ENCODE data around the gene TENT4A.

The TENT4A gene

GRCh38 chr5:6700685-6701355 is 12.4 kb upstream of the TENT4A start:
- DNase-seq, result no peak

- DNase-seq, result no peak
These were observed 11.7 kb upstream of the TENT4A start for GRCh38 chr5:6701491-6701890.

- no peak for DNase-seq
These were observed 10.6 kb upstream of the TENT4A start for GRCh38 chr5:6702633-6703032.

- no peak for DNase-seq
These were observed 9.4 kb upstream of the TENT4A start for GRCh38 chr5:6703806-6704205.

GRCh38 chr5:6704361-6704851 is 8.8 kb upstream of the TENT4A start:
- DNase-seq, result peak; percentile 38

- DNase-seq, result no peak
These were observed 8.1 kb upstream of the TENT4A start for GRCh38 chr5:6705088-6705487.

DNA sequence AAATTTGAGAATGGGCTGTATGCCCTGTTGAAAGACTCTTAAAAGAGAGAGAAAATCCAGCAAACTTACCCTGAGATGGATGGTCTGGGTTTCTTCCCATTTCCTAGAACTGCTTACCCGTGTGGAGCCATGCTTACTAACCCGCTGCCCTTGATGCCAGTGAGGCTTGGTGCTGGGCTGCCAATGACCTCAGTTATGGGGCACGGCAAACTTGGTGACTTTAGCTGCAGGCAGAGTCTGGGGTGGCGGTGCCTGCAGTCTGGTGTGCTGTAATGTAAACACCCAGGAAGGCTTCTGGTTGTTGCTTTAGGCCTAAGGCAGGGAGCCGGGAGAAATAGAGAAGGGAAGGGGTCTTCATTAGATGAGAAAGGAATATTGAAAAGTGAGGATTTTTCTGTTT is 7.3 kb upstream of the TENT4A start:
- no peak for DNase-seq

GRCh38 chr5:6707852-6708251 is 5.4 kb upstream of the TENT4A start:
- no peak for DNase-seq

GRCh38 chr5:6708814-6709213 is 4.4 kb upstream of the TENT4A start:
- DNase-seq, result no peak

- no peak for DNase-seq
These were observed 3.2 kb upstream of the TENT4A start for GRCh38 chr5:6710070-6710469.

DNA sequence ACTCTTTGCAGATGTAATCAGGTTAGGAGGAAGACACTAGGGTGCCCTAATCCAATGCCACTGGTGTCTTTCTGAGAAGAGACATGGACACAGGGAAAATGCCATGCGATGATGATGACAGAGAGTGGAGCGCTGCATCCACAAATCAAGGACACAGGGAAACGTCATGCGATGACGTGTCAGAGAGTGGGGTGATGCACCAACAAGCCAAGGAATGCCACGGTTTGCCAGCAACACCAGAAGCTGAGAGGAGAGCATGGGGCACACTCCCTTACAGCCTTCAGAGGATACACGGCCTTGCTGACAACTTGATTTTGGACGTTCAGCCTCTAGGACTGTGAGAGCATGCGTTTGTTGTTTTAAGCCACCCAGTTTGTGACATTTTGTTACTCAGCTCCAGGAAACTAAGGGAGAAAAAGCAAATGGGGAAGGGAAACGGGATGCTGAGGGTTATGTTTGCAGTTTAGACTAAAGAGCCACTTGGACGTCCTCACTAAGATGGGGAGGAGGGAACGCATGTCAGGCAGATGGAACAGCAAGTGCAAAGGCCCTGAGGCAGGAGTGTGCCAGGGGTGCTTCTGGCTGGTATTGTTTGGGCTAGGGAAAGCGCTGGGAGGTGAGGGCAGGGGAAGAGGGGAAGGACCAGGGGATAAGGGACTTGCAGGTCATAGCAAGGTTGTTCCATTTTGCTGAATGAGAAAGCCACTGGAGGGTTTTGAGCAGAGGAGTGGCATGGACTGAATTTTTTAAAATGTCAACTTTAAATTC is 2.5 kb upstream of the TENT4A start:
- no peak for DNase-seq

DNA sequence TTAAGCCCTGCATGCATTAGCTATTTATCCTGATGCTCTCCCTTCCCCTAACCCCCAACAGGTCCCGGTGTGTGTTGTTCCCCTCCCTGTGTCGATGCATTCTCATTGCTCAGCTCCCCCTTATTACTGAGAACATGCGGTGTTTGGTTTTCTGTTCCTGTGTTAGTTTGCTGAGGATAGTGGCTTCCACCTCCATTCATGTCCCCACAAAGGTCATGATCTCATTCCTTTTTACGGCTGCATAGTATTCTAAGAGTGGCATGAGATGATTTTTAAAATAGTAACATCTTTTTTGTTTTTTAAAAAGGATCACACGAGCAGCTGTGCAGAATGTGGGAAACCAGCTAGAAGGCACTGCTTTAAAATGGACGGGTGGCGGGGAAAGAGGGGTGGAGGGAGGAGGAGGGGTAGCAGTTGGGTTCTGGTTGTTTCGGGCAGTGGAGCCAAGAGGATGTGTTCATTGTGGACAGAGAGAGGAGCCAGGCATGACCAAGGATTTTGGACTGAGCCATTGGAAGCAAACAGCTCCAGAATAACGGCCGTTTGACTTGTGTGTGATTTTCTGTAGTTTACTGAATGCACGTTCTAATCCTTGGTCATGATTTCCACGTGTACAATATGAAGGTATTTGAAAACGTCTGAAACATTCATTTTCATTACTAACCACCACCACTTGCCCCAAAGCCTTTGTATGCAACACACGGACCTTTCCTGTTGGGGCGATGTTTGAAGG is 1.7 kb upstream of the TENT4A start:
- DNase-seq, result no peak

GRCh38 chr5:6712142-6712576 is 1.1 kb upstream of the TENT4A start:
- DNase-seq, result no peak

GRCh38 chr5:6712577-6713273 is 507 bp upstream of the TENT4A start:
- peak; percentile 99 for DNase-seq

GRCh38 chr5:6714226-6715041 is 1.2 kb downstream of the TENT4A start:
- no peak for DNase-seq

GRCh38 chr5:6715271-6715670 is 2.0 kb downstream of the TENT4A start:
- DNase-seq, result no peak

GRCh38 chr5:6715758-6716628 is 2.8 kb downstream of the TENT4A start:
- no peak for DNase-seq

- no peak for DNase-seq
These were observed 3.5 kb downstream of the TENT4A start for GRCh38 chr5:6716629-6717149.

GRCh38 chr5:6717247-6717646 is 4.0 kb downstream of the TENT4A start:
- no peak for DNase-seq

DNA sequence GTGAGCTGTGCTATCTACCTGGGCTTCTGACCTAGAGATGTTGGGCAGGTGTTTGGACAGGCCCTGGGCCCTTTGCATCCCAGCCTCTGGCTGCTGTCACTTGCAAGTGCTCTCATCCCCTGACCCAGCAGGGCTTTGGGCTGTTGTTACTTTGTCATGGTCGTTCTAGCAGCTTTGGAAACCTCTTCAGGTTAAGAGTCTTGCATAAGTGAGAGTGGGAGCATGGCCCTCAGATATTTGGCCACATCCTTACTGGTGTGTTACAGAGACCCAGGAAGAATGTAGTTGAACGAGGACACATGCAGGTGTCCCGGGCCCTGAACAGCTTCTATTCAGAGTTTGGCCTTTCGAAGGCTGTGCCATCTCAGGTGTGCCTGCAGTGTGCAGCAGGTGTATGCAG is 4.5 kb downstream of the TENT4A start:
- DNase-seq, result no peak

DNA sequence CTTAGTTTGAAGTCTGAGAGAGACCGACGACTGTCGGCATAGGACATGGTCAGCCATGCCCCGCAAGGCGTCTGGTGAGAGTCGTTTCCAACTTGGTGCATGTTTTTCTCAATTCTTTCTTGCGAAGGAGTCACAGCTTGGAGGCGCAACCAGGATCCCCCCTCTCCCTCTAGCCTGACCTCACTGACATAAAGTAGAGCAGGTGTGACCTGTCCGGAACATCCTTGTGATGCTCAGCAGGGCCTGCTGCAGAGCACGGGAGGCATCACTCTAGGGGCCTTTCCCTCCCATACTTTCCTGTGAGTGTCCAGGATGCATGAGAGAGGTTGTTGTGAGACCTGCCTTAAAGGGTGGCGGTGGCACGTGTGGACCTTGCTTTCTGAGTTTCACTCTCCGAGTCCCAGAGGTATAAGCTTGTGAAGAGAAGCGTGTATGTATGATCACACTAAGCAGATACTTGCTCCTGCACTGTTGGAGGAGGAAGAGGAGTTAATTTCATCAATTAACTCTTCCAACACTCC is 5.0 kb downstream of the TENT4A start:
- DNase-seq, result no peak
